Nephron (organoid): Measurements from ENCODE around the gene KDSR.
"Not testable (repeated sequence)": the region's sequence is repeated elsewhere in the genome, so short reads cannot be mapped to it uniquely, and the experiment has no call there.

Experiments
- H3K27ac Mint-ChIP-seq, 3 experiments: 2 replicates each; pipeline ENCODE4 v1.8.0; 2020; ENCODE audit warnings: mixed read lengths in 3 of 3, mild to moderate bottlenecking in 2 of 3, moderate library complexity in 1 of 3
- H3K27me3 Mint-ChIP-seq: 2 replicates; pipeline ENCODE4 v1.8.0; 2021; ENCODE audit warnings: low read depth, mild to moderate bottlenecking, moderate library complexity, mixed read lengths
- H3K36me3 Mint-ChIP-seq: 2 replicates; pipeline ENCODE4 v1.8.0; 2020; ENCODE audit warnings: low read depth, mixed read lengths
- H3K4me1 Mint-ChIP-seq: 2 replicates; pipeline ENCODE4 v1.8.0; 2020; ENCODE audit warnings: mixed read lengths
- H3K4me3 Mint-ChIP-seq, 3 experiments: 2 replicates each; pipeline ENCODE4 v1.8.0; 2020; ENCODE audit warnings: mild to moderate bottlenecking in 3 of 3, mixed read lengths in 3 of 3, moderate library complexity in 2 of 3
- H3K9me3 Mint-ChIP-seq: 2 replicates; pipeline ENCODE4 v1.8.0; 2020; ENCODE audit warnings: mixed read lengths
- CTCF ChIP-seq, 3 experiments: fragments of 200-600 bp; sonication (generic); IDR thresholded peaks; one replicate each; pipeline ENCODE4 v1.5.0; 2021; ENCODE audit warnings: antibody characterized with exemption in 3 of 3; ENCODE audit not compliant: unreplicated experiment in 3 of 3

Gene KDSR

GRCh38 chr18:63373161-63373560 lies 6.2 kb upstream of the KDSR start:
- Mint-ChIP-seq H3K9me3 (peaks cover 9% of the 10 kb centered on the region), H3K27ac (peak overlapping the region in 2 of 3 experiments; percentile 62 to 64), H3K27me3 (peaks cover 3% of the 10 kb centered on the region), H3K4me3 (peak overlapping the region in 1 of 3 experiments; percentile 29), H3K36me3 (no peaks in the 10 kb centered on the region), H3K4me1 (peaks cover 9% of the 10 kb centered on the region)
- no peak for TF ChIP-seq CTCF (IDR thresholded peaks at IDR 0.05; ENCODE audit: unreplicated experiment in 3 of 3)

- H3K27me3 Mint-ChIP-seq = no peaks in the 10 kb centered on the region
- H3K4me3 Mint-ChIP-seq = peak overlapping the region; percentile 89 to 93 (median 90)
- peak overlapping the region; percentile 70 to 87 (median 87) for H3K27ac Mint-ChIP-seq
- H3K4me1 Mint-ChIP-seq = peaks cover 31% of the 10 kb centered on the region
- peaks cover 11% of the 10 kb centered on the region for H3K36me3 Mint-ChIP-seq
- no peaks in the 10 kb centered on the region for H3K9me3 Mint-ChIP-seq
- TF ChIP-seq CTCF (IDR thresholded peaks at IDR 0.05; ENCODE audit: unreplicated experiment in 3 of 3) = no peak
Measured at GRCh38 chr18:63368611-63369010, 1.6 kb upstream of the KDSR start.

GRCh38 chr18:63366213-63367052 lies 573 bp downstream of the KDSR start:
- no peak for TF ChIP-seq CTCF (IDR thresholded peaks at IDR 0.05; ENCODE audit: unreplicated experiment in 3 of 3)
- Mint-ChIP-seq H3K27ac (peak overlapping the region; percentile 61 to 87 (median 70)), H3K4me1 (peaks cover 31% of the 10 kb centered on the region), H3K4me3 (peak overlapping the region; percentile 92 to 93 (median 93)), H3K36me3 (peaks cover 25% of the 10 kb centered on the region), H3K27me3 (no peaks in the 10 kb centered on the region), H3K9me3 (no peaks in the 10 kb centered on the region)

GRCh38 chr18:63365876-63366212 lies 1.2 kb downstream of the KDSR start:
- Mint-ChIP-seq H3K36me3 (peaks cover 25% of the 10 kb centered on the region), H3K9me3 (no peaks in the 10 kb centered on the region), H3K4me1 (peaks cover 31% of the 10 kb centered on the region), H3K27me3 (no peaks in the 10 kb centered on the region), H3K4me3 (peak overlapping the region; percentile 92 to 93 (median 93)), H3K27ac (peak overlapping the region; percentile 61 to 87 (median 70))
- TF ChIP-seq CTCF (IDR thresholded peaks at IDR 0.05; ENCODE audit: unreplicated experiment in 3 of 3) = no peak

GRCh38 chr18:63363951-63364350 lies 3.1 kb downstream of the KDSR start:
- H3K4me3 Mint-ChIP-seq = no peak overlapping the region
- TF ChIP-seq CTCF (IDR thresholded peaks at IDR 0.05; ENCODE audit: unreplicated experiment in 3 of 3) = no peak
- H3K27ac Mint-ChIP-seq = no peak overlapping the region

GRCh38 chr18:63363420-63363819 lies 3.6 kb downstream of the KDSR start:
- H3K4me3 Mint-ChIP-seq, H3K9me3 Mint-ChIP-seq, H3K27me3 Mint-ChIP-seq, H3K27ac Mint-ChIP-seq: not testable (repeated sequence)
- Mint-ChIP-seq H3K4me1 (peaks cover 25% of the 10 kb centered on the region), H3K36me3 (peaks cover 33% of the 10 kb centered on the region)

More at GRCh38 chr18:63363951-63364350, 3.1 kb downstream of the KDSR start:
- no peaks in the 10 kb centered on the region for H3K9me3 Mint-ChIP-seq
- H3K27me3 Mint-ChIP-seq = no peaks in the 10 kb centered on the region
- H3K36me3 Mint-ChIP-seq = peaks cover 33% of the 10 kb centered on the region
- H3K4me1 Mint-ChIP-seq = peaks cover 30% of the 10 kb centered on the region
